ENCODE results near the gene ATP6V1F.
"Not testable (repeated sequence)": the region's sequence is repeated elsewhere in the genome, so short reads cannot be mapped to it uniquely, and the experiment has no call there.

Gene ATP6V1F

DNA sequence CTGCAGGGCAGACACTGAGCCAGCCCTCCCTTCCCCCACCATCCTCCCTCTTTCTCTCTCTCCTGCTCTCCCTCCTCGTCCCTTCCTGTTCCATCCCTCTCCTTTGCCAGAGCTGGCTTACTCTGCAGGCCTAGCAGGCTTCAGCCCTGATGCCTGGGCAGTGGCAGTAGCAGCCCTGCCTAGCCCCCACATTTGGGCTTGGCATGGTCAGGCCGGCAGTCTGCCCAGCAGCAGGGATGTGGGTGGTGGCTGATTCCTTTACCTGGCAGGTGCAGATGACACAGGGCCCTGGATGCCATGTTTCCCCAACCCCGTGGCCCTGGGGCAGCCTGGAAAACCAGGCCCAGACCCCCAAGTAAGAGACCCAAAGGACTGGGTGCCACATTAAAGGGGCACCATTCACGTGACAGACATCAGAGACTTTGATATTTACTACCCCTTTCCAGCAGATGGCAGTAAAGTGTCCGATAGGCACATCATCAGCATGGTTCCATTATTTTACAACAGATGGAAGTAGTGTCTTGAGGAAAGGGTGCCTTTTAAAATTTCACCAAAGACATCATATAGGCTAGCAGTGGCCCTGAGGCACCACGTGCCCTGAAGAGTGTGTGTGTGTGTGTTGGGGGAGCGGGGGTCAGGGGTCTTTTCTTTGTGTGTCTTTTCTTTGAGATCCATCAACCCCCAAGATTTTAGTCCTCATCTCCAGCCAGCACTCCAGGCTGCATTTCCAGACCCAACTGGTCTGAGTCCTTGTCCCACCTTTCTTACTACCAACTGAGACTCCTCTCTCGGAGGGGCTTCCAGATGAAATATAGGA lies 41.9 kb downstream of the ATP6V1F start:
- DNase-seq: peak; percentile 4

DNA sequence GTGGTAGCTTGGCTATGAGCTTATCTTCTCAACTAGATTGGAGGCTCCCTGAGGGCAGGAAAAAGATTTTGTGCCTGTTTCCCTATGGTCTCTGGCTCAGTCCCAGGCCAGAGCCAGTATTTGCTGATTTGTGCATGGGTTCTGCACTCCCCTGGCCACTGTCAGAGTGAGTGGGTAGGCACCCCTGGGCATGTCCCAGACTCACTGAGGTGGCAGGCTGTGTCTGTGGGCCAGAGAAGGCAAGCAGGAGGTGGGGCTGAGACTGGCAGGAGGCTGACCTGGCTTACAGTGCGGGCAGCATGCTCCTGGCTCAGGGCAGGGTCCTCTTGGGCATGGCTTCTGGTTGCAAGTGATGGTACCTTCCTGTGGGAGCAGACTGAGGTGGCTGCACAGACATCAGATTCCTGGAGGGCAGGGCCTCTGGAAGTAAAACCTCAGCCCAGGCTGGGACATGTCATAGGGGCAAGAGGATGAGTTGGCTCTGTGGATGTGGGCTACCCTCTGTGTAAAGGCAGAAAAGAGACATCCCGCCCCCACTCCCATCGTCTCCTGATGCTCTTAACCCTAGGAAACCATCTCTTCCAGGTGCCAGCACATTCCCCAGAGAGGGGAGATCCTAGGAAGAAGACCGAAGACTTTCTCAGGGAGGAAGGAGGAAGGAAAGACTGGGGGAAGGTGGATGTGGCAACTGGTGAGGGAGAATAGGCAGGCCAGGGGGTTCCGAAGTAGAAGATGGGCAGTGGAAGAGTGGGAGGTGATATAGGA lies 43.5 kb downstream of the ATP6V1F start:
- DNase-seq: no peak

DNA sequence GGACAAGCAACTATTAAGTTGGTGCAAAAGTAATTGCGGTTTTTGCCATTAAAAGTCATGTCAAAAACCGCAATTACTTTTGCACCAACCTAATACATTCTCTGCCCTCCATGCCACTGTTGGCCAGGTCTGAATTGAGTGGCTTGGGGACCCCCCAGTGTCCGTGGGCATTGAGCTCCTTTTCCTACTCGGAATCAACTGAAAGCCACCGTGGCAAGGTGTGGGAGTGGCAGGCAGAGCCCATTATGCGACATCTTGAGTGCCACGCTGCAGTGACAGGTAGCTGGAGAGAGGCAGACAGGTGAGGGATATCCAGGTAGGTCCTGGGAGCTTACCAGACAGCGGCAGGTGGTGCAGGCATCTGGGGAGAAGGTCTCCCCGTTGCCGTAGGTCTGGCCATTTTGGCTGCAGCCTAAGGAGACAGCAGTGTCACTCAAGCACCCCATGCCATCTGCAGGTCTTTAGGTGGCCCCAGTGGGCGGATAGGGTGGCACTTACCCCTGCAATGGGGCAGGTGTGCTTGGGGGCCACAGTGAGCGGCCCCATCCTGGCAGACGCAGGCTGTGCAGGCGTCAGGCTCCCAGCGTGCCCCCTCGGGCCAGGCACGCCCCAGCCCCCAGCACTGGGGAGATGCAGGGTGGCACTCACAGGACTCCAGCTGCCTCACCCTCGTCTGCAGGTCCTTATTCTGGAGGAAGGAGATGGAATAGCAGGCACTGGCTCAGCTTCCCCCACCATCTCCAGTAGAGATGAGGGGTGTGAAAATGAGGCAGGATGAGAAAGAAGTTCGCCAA lies 44.3 kb downstream of the ATP6V1F start:
- DNase-seq: no peak

DNA sequence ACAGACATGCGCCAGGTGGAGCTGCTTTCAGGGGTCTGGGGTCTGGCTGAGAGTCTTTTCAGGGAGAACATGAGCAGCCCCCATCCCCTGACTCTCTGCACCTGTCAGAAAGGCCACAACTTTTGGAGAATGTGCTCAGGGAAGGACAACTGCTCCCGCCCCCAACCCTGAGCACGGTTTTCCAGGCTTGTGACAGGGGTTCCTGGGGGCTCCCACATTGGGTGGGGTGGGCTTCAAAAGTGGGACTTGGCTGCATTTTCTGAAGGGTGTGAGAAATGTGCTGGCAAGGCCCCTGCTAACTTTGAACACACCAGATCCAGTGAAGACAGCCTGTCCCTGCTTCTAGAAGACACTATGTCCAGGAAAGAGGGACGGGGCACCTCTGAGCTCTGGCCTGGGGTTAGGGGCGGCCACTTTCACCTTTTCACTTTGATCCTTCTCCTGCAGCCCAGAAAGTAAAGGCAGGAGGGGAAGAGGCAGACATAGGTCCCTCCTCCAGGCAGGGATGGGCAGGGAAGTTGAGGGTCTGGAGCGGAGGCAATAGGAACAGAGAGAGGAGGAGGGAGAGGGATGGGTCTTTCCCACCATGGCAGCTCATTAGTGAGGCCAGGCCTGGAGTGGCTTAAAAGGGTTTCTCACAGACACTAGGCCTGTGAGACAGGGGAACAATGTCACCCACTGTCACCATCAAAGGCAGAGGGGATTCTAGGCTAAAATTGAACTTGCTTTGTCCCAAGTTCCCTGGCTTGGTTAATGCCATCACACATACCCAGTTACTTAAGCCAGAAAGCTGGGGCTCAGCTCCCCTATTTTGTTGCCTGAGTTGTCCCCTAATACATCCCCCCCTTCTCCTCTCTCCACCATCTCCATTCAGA lies 46.3 kb downstream of the ATP6V1F start:
- DNase-seq: no peak

DNA sequence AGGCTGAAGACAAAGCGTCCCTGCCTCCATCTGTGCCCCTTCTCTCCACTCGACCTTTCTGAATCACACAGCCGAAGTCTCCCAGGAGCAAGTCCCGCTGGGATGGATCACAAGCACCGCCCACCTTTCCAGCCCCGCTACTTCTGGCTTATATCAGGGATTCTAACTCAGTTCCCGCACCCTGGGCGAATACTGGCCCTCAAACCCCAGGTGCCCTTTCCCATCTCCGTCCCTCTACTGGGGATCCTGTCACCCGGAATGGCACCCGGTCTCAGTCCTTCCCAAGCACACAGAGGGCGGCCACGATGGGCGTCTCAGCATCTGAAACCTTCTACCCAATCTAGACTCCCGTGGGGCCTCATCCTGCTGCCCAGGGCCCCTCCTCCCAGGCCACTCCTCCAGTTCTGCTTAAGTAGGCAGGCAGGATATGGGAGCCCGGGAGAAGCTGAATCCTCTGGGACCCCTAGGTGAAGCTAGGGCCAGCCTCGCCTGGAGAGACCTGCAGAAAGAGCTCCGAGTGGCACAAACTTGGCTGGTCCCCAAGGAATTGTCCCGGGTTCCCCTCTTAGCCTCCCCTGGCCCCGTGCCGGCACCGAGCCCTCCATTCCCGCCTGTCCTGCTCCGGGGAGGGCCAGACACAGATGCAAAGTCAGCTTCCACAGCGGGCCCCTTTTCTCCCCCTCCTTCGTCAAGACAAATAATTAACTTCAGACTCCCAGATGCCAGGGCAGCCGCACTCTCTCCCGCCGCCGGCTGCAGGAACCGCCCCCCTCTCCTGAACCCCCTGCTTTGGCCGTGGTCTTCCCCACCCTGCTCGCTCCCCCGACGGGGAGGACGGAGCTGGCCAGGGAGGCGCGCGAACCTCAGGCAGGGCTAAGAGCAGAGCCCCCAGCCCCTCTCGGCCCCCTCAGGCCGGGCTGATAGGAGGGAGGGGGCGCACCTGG lies 47.2 kb downstream of the ATP6V1F start:
- no peak for DNase-seq

DNA sequence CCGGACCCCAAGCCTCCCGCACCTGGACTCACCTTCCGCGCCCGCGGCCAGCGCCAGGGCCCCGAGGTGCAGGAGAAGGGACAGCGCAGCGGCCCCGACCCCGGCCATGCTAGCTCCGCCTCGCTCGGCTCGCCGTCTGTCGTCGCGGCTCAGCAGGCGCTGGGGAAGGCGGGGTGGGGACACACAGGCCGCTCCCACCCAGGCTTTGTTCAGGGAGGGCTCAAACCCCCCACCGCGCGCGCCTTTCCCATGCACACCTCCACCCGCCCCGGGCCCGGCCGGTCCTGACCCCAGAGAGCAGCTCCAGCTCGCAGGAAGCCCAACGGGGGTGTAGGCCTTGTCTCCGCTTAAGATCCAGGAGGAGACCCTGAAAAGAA lies 47.9 kb downstream of the ATP6V1F start, which contains the start of gene KCP:
Gene KCP, minus strand, starts transcription at position 141 of the 377 bp plus-strand sequence. Its CDS starts 33 bp downstream, at position 108.
- no peak for DNase-seq

DNA sequence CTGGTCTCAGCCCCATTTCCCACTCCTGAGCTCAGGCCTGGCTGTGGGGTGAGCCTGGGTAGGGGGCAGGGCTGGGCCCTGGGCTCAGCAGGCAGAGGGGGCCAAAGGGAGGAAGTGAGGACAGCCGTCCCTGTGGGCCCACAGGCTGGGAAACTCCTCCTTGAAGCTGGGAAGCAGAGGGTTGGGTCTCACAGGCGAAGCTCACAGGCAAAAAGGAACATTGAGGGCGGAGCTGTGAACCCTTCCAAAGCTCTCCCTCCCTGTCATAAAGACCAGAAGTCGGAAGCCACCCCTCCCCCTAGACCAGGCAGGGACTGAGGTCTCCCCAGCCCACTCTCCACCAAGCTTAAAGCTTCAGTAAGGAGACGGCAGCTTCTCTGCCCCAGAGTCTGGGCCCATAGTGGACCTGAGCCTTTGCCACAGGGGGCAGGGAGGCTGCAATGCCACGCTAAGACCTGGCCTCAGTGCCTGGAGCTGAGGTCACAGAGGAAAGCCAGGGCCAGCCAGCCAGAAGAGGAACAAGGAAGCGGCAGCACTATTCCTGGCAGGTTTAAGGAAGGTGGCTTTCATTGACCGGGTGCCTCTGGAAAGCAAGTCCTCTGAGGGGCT lies 48.9 kb downstream of the ATP6V1F start:
- no peak for DNase-seq

DNA sequence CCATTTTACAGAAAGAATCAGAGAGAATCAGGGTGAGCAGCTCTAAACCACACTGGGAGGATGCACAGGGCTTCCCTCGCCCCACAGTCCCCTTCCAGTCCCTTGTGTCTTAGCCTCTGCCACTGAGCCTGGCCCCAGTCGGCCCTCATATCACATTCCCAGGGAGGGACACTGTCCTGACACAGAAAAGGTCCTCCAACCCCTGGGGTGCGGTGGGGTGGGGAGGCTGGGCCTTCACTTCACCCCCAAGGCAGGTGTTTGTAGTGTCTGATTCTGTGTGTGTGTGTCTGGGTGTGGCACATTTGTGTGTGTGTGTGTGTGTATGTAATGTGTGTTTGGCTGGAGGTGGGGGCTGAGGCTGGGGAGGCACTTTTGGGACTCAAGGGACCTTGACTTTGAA lies 49.6 kb downstream of the ATP6V1F start:
- no peak for DNase-seq

DNA sequence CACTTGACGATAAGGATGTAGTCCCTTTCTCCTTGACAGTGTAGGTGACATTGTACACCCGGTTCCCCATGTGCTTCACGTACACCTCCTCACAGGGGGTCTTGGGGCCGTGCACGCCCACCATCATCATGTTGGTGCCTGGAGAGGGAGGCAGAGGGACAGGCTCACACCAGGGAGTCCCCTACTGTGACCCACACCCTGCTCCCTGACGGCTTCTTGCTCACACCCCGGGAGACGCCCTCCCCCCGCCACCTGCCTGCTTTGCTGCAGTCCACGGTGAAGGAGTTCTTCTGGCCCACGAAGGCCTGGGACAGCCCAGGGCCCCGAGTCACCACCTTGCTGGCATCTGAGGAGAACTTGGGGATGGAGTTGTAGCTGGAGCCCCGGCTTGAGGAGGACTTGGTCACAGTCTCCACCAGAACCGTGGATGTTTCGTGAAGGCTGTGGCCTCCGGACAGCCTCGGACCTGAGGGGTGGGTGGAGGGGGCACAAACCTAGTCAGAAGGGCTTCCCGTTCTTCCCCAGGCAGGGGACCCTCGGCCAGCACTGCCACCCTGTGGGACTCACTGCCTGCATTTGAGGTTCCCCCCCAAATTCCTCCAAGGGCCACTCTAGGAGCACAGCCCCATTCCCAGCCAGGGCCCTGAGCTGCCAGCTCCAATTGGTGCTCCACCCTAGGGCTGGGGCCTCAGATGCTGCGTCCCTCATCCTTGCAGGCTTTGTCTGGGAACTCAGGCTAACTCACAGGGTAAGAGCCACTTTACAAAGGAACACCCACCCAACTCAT lies 50.2 kb downstream of the ATP6V1F start:
- not testable (repeated sequence) for DNase-seq

DNA sequence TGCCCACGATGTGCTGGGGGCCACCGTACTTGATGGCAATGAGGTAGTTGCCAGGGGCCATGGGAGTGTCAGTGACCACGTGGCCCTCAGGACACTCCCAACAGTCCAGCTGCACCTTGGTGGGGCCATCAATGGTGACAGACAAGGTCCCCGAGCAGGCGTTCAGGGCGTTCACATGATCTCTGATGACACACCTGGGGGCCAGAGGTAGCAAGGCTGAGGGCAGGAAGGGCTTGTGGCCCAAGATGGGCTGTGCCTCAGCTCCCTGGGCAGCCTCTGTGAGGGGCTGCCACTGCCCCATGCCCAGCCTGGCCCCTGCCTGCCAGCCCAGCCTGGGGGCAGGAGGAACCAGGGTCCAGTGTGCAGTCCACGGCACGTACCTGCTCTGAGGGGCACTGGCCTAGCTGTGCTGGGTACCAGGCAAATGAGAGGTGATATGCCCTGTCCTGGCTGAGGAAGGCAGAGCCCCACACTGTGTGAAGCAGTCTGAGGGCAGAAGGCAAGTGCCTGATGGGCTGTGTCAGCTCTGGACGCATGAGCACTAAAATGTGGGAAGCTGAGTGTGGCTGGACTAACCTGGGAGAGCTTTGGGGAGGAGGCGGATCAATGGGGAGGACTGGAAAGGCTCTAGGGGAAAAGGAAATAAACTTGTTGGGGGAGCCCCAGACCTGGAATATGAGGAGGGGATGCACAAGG lies 51.4 kb downstream of the ATP6V1F start:
- no peak for DNase-seq

DNA sequence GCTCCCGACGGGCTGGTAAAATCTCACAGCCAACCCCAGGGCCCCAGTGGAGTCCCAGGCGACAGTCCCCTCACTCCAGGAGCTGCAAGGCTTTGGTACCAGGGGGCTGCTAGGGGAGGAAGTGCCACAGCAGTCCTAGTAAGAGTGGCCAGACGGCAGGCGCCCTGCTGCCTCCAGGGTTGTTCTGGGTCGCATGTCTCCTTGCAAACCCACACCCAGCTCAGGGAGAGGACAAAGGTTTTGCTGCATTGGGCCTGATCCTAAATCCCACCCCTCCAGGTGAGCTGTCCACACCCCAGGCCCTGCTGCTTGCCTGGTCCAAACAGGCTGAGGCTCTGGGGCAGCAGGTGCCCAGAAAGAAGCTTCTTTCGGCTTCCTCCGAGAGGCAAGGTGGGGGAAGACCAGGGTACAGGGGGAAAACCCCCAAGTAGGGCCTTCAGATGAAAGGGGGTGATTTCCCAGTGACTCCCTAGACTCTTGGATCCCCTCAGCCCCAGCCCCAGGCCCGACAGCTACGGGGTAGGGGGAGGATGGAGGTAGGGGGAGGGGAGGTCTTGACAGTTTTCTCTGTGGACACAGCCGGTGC lies 52.0 kb downstream of the ATP6V1F start:
- DNase-seq: no peak

DNA sequence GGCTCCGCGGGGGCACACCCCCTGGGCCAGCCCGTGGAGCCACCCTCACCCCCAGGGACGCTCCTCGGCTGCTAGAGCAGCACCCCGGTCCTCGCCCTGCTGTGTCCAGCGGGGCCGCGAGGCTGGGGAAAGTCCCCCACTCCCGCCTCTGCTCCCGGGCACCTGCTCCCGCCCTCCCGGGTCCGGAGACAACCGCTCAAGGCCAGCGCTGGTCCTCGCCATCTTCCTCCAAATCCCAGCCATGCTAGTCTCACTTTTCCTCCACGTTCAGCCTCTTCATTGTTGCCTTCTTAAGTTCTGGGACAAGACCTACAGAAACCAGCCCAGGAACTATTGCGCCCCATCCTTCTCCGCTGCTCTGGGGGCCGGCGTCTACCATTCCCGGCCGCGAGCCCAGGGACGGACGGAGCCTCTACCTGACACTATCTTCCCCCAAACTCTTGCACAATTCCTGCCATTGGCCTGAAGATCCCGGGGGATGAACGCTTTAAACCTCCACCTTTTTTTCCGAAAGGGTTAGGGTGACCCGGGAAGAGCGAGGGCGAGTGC lies 52.7 kb downstream of the ATP6V1F start:
- no peak for DNase-seq
